Measurements from ENCODE around the gene IDH3A.
A peak's percentile ranks its signal among the peaks of the same experiment; 100 is the strongest.
"Not testable (repeated sequence)": the region's sequence is repeated elsewhere in the genome, so short reads cannot be mapped to it uniquely, and the experiment has no call there.

IDH3A gene

GRCh38 chr15:78129751-78130287 is 19.3 kb upstream of the IDH3A start:
- DNase-seq (ENCODE audit: low spot score): no peak

GRCh38 chr15:78130466-78131294 is 18.5 kb upstream of the IDH3A start:
- DNase-seq (ENCODE audit: low spot score): peak; percentile 25

- DNase-seq (ENCODE audit: low spot score): peak; percentile 99
These were observed 17.7 kb upstream of the IDH3A start, which contains the start of gene CIB2 for GRCh38 chr15:78131295-78132061. CIB2 (minus strand) TSS chr15:78131445; CDS start chr15:78131215, 230 bp downstream.

- DNase-seq (ENCODE audit: low spot score): no peak
These were observed 15.4 kb upstream of the IDH3A start for GRCh38 chr15:78133801-78134200.

GRCh38 chr15:78139578-78139977 is 9.6 kb upstream of the IDH3A start:
- DNase-seq (ENCODE audit: low spot score): no peak

- no peak for DNase-seq (ENCODE audit: low spot score)
These were observed 8.9 kb upstream of the IDH3A start for GRCh38 chr15:78140292-78140691.

- no peak for DNase-seq (ENCODE audit: low spot score)
These were observed 6.8 kb upstream of the IDH3A start for GRCh38 chr15:78142332-78142731.

- DNase-seq (ENCODE audit: low spot score): no peak
These were observed 2.6 kb upstream of the IDH3A start for GRCh38 chr15:78146425-78147154.

- no peak for DNase-seq (ENCODE audit: low spot score)
These were observed 1.6 kb upstream of the IDH3A start for GRCh38 chr15:78147566-78147965.

- no peak for DNase-seq (ENCODE audit: low spot score)
These were observed 632 bp upstream of the IDH3A start for GRCh38 chr15:78148392-78149067.

GRCh38 chr15:78149805-78150751 is 916 bp downstream of the IDH3A start:
- DNase-seq (ENCODE audit: low spot score): no peak

GRCh38 chr15:78151075-78151474 is 1.9 kb downstream of the IDH3A start:
- DNase-seq (ENCODE audit: low spot score): not testable (repeated sequence)

GRCh38 chr15:78154955-78155354 is 5.8 kb downstream of the IDH3A start:
- no peak for DNase-seq (ENCODE audit: low spot score)

- DNase-seq (ENCODE audit: low spot score): no peak
These were observed 6.3 kb downstream of the IDH3A start for GRCh38 chr15:78155355-78155939.

- DNase-seq (ENCODE audit: low spot score): no peak
These were observed 7.5 kb downstream of the IDH3A start for GRCh38 chr15:78156653-78157052.

- DNase-seq (ENCODE audit: low spot score): no peak
These were observed 8.0 kb downstream of the IDH3A start for GRCh38 chr15:78157203-78157602.

- no peak for DNase-seq (ENCODE audit: low spot score)
These were observed 10.2 kb downstream of the IDH3A start for GRCh38 chr15:78159395-78159794.

GRCh38 chr15:78162038-78162437 is 12.9 kb downstream of the IDH3A start:
- no peak for DNase-seq (ENCODE audit: low spot score)

- DNase-seq (ENCODE audit: low spot score): no peak
These were observed 14.8 kb downstream of the IDH3A start for GRCh38 chr15:78164010-78164409.

All from iPS-NIHi11 (cell line).